Activated CD4-positive, alpha-beta T cell treated with anti-CD3 and anti-CD28 coated beads, Interleukin-2, amount 10 ng/mL, durations not matched to agents 7 days and 5 days (primary cell): ENCODE results near the gene SMURF1. TPM values are rescaled to one million over a fixed set of nuclear protein-coding genes. Genes with fewer than 3 reads are reported as not detected.

Source experiments
- CTCF ChIA-PET: fragments of 350-600 bp; sonication (Branson Sonifier 250); formaldehyde crosslinking; loops from one replicate; lab custom pipeline; 2021; ENCODE audit warnings: antibody characterized with exemption; lab: Charles Lee
- POLR2A ChIA-PET: fragments of 350-600 bp; sonication (Branson Sonifier 250); formaldehyde crosslinking; loops from one replicate; lab custom pipeline; 2021; ENCODE audit warnings: antibody characterized with exemption; lab: Charles Lee
- DNase-seq: peaks from one replicate; pipeline ENCODE4 v3.0.0-alpha.2; 2020
- H3K27ac Mint-ChIP-seq: one replicate; pipeline ENCODE4 v1.8.0; 2021; ENCODE audit warnings: mild to moderate bottlenecking, moderate library complexity, mixed read lengths
- H3K27me3 Mint-ChIP-seq: one replicate; pipeline ENCODE4 v1.8.0; 2021; ENCODE audit warnings: mixed read lengths
- H3K36me3 Mint-ChIP-seq: one replicate; pipeline ENCODE4 v1.8.0; 2021; ENCODE audit warnings: low read depth, mixed read lengths
- H3K4me1 Mint-ChIP-seq: one replicate; pipeline ENCODE4 v1.8.0; 2021; ENCODE audit warnings: mixed read lengths
- H3K4me3 Mint-ChIP-seq: one replicate; pipeline ENCODE4 v1.8.0; 2021; ENCODE audit warnings: mild to moderate bottlenecking, moderate library complexity, mixed read lengths
- H3K9me3 Mint-ChIP-seq: one replicate; pipeline ENCODE4 v1.8.0; 2021; ENCODE audit warnings: mixed read lengths
- total RNA-seq, 2 experiments: library from RNA; stranded (reverse); gene quantifications; one replicate each; pipeline ENCODE4 v1.2.3, GENCODE V29; 2021

Gene SMURF1
- total RNA-seq, 2 experiments from 2014 or later = 12.6 to 14.2 TPM

DNA sequence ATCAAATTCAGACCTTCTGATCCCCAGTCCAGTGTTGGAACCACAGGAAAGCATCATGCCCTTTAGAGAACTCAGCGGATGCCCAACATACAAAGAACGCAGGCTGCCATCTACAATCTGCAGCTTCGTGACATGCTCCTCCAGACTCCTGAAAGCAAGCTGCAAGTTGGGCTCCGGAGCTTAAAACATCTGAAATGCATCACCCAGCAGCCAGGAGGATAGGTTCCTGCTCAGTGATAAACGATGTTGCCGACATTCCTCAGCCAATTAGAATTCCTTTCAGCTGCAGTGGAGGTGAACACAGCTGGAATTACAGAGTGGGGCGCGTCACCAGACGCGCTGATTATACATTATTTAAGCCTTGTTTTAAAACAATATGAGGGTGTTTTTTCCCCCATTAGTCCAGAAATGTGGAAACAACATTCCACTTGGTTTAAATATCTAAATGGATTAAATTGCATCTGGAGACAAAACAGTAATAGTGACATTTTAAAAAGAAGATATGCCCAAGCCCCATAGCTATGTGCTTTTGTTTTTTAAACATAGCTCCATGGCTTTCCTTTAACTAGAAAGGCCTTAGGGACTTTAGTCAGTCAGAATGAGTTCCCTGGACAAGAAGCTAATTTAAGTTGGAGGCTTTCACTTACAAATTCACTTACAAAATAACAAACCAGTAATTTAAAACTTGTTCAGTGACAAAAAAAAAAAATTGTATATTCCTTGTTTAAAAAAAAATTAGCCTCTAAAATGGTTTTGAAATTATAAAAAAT lies 6.3 kb downstream of the SMURF1 start:
- ChIA-PET CTCF (interaction anchor here (0.5 kb wide), 1 partner anchor 59 kb away, joined by 3 read pairs; no protein-coding TSS in a partner anchor), POLR2A (no interaction called here)
- no peak overlapping the region for H3K27ac Mint-ChIP-seq
- H3K4me3 Mint-ChIP-seq = no peak overlapping the region
- peaks cover 37% of the 10 kb centered on the region for H3K4me1 Mint-ChIP-seq
- no peak for DNase-seq
- H3K9me3 Mint-ChIP-seq = no peaks in the 10 kb centered on the region
- H3K36me3 Mint-ChIP-seq = peaks cover 6% of the 10 kb centered on the region
- H3K27me3 Mint-ChIP-seq = no peaks in the 10 kb centered on the region

DNA sequence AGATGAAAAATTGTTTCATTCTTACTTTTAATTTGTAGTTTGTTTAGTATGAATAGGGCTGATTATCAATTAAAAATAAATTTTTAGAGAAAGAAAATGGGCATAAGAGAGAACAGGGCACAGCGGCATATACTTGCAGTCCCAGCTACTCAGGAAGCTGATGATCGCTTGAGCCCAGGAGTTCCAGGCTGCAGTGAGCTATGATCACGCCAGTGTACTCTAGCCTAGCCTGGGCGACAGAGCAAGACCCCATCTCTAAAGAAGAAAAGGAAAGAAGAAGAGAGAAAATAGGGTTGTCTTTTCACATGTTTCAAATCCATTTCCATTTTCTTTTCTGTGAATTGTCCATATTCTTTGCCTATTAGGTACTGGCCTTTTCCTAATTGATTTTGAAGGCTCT lies 8.0 kb downstream of the SMURF1 start:
- no peak for DNase-seq
- POLR2A ChIA-PET = interaction anchor here (0.6 kb wide), 1 partner anchor 121 kb away, joined by 3 read pairs; no protein-coding TSS in a partner anchor
- no peaks in the 10 kb centered on the region for H3K9me3 Mint-ChIP-seq
- H3K27me3 Mint-ChIP-seq = no peaks in the 10 kb centered on the region
- H3K4me3 Mint-ChIP-seq = no peak overlapping the region
- CTCF ChIA-PET = no interaction called here
- H3K27ac Mint-ChIP-seq = no peak overlapping the region
- H3K4me1 Mint-ChIP-seq = peaks cover 22% of the 10 kb centered on the region
- peaks cover 2% of the 10 kb centered on the region for H3K36me3 Mint-ChIP-seq

DNA sequence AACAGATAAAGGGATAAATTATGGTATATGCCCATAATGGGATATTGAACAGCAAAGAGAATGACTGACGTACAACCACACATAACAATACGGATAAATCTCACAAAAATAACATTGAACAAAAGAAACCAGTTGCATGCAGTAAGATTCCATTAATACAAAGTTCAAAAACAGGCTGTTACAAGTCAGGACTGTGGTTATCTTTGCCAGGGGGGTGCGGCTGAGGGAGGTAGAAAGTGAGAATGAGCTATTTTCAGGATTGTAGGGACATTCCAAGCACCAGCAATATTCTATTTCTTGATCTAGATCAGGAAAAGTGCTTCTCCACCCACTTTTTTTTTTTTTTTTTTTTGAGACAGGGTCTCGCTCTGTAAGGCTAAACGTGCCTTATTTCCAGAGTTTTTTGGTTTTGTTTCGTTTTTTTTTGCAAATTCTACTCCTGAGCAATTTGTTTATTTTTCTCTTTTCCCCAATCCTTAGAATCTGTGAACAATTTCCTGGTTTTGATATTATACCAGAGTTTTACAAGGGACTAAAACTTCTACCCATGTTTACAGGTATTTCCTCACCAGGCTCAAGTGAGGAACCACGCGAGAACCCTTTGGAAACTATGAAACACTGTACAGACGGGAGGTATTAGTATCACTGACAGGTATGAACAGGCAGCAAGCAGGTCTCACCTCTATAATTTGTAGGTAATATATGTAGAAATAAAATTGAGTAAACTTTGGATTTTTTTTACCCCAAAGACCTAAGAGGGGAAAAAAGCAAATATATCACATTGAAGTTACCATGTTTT lies 9.9 kb downstream of the SMURF1 start:
- peaks cover 8% of the 10 kb centered on the region for H3K4me1 Mint-ChIP-seq
- H3K9me3 Mint-ChIP-seq = no peaks in the 10 kb centered on the region
- CTCF ChIA-PET = no interaction called here
- POLR2A ChIA-PET = no interaction called here
- no peaks in the 10 kb centered on the region for H3K27me3 Mint-ChIP-seq
- H3K36me3 Mint-ChIP-seq = no peaks in the 10 kb centered on the region
- DNase-seq = no peak
- H3K4me3 Mint-ChIP-seq = no peak overlapping the region
- H3K27ac Mint-ChIP-seq = no peak overlapping the region

DNA sequence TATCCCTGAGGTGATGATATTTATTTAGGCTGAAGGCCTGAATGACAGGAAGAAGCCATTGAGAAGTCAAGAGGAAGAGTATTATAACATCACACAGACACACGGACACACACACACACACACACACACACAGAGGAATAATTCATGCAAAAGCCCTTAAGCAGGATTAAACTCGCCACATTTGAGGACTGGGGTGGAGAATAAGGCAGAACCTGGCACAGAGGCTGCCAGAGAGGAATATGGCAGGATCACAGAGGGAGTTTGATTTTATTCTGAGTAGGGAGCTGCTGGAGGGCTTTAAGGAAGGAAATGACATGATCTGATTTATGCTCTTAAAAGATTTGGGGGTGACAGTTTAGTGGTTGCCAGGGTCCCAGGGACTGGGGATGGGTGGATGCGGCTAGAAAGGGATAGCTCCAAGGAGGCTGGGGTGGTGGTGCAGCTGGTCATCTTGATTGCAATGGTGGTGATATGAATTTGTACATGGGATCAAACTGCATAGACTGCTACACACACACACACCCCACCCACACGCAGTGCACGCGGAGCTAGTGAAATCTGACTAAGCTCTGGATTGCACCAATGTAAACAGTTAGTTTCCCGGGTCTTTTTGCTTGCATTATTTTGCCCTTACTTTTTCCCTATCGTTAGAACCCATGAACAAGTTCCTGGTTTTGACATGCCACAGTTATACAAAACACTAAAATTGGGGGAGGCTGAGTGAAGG lies 11.2 kb downstream of the SMURF1 start:
- Mint-ChIP-seq H3K27me3 (no peaks in the 10 kb centered on the region), H3K4me1 (peaks cover 3% of the 10 kb centered on the region), H3K36me3 (no peaks in the 10 kb centered on the region), H3K27ac (no peak overlapping the region), H3K9me3 (no peaks in the 10 kb centered on the region), H3K4me3 (no peak overlapping the region)
- ChIA-PET CTCF (no interaction called here), POLR2A (no interaction called here)
- no peak for DNase-seq

DNA sequence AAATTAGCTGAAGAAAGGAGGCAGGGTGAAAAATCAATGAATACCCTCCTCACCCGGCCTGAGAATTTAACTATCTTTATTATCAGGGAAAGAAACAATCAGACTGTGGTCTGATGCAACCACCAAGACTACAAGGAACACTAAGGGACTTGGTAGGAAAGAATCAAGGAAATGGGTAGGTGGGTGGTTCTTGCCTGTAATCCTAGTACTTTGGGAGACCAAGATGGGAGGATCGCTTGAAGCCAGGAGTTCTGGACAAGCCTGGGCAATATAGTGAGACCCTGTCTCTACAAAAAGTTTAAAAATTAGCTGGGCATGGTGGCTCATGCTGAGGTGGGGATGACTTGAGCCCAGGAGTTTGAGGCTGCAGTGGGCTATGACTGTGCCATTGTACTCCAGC lies 12.6 kb downstream of the SMURF1 start:
- Mint-ChIP-seq H3K27me3 (no peaks in the 10 kb centered on the region), H3K4me3 (no peak overlapping the region), H3K4me1 (peaks cover 3% of the 10 kb centered on the region), H3K36me3 (no peaks in the 10 kb centered on the region), H3K9me3 (no peaks in the 10 kb centered on the region), H3K27ac (no peak overlapping the region)
- no peak for DNase-seq
- ChIA-PET POLR2A (no interaction called here), CTCF (interaction anchor here (1.3 kb wide), 1 partner anchor 10 kb away, joined by 5 read pairs; no protein-coding TSS in a partner anchor)

DNA sequence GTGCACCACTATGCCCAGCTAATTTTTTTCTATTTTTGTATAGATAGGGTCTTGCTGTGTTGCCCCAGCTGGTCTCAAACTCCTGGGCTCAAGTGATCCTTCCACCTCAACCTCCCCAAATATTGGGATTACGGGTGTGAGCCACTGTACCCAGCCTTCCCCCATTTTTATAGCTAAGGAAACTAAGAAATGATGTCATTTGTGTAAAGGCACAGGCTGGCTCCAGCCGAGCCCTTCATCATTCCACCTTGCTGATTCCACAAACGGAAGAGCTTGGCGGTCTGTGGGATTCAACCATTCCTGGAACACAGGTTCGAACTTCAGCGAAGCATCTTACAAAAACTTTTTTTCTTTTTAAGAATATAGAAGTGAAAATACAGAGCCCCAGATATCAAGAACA lies 14.4 kb downstream of the SMURF1 start:
- Mint-ChIP-seq H3K4me1 (peaks cover 5% of the 10 kb centered on the region), H3K27me3 (no peaks in the 10 kb centered on the region), H3K9me3 (no peaks in the 10 kb centered on the region), H3K4me3 (no peak overlapping the region), H3K27ac (no peak overlapping the region), H3K36me3 (no peaks in the 10 kb centered on the region)
- DNase-seq = no peak
- CTCF ChIA-PET = no interaction called here
- POLR2A ChIA-PET = no interaction called here

DNA sequence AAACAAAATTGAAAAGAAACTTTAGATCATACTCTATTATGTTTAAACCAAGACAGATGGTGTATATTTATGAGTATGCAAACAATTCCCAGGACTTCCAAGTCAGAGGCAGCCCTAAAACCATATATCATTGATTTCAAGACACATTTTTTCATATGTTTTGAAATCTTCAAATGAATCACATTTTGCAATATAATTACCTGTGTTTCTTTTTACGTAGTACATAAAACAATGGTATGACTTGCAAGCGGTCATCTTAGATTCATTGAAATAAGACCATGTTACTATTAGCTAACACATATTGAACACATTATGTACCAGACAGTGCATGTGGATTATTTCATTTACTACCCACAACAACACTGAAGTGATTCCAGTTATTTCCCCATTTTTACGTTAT lies 14.9 kb downstream of the SMURF1 start:
- POLR2A ChIA-PET = no interaction called here

DNA sequence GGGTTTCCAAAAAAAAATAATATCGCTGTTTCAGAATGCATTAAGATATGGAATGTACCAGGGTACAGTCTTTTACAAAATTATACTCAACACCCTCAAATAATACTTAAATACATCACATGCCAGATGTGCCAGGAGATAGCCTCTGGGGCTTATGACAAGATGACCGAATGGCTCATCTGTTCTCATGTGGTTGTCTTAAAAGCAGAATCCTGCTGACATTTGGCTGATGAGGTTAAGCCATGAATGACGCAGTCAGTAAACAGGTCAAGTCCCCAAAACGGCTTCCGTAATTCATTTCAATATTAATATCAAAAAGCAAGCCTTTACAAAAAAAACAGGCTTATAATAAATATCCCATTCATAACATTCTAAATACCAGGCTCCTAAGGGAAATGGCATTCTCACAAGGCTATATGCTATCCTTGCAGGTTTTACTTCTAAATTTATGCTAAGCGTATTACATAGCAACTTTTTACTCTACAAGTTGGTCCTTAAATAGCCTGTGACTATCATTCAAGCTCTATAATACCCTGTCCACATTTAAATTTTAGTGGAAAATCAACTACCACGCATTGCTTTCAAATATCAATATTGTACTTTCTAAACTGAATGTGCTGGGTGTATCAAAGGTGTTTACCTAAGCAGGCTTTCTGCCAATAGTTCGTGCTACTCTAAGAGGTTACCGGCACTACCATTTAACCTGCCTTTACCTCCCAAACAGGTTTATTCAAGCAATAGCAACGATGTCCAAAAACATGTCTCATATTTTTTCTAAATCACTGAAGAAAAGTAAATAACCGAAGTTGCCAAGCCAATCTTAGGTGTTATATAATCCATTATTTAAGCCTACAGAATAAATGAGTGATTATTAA lies 15.6 kb downstream of the SMURF1 start:
- H3K36me3 Mint-ChIP-seq = no peaks in the 10 kb centered on the region
- DNase-seq = no peak
- peaks cover 8% of the 10 kb centered on the region for H3K4me1 Mint-ChIP-seq
- H3K4me3 Mint-ChIP-seq = no peak overlapping the region
- no peaks in the 10 kb centered on the region for H3K9me3 Mint-ChIP-seq
- POLR2A ChIA-PET = no interaction called here
- no peaks in the 10 kb centered on the region for H3K27me3 Mint-ChIP-seq
- CTCF ChIA-PET = no interaction called here
- no peak overlapping the region for H3K27ac Mint-ChIP-seq

More for the DNA sequence above, 14.9 kb downstream of the SMURF1 start:
- Mint-ChIP-seq H3K4me3 (no peak overlapping the region), H3K27me3 (no peaks in the 10 kb centered on the region), H3K9me3 (no peaks in the 10 kb centered on the region), H3K27ac (no peak overlapping the region), H3K36me3 (no peaks in the 10 kb centered on the region), H3K4me1 (peaks cover 7% of the 10 kb centered on the region)
- DNase-seq = no peak
- CTCF ChIA-PET = no interaction called here

DNA sequence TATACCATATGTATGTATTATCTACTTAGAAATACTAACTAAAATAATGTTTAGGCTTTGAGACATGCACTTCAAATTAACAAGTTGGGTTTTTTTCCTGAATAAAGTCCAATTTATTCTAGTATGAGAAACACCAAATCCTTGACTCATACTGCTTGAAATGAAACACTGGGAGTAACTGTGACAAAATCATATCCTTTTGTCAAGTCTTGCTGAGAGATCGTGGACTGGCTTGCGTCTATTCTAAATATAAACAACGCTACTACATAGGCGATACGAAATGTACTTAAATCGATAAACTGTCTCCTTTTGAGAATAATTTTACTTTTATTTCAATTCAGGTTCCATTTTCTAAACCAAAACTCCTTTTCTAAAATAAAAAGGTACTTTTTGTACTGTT lies 16.3 kb downstream of the SMURF1 start:
- ChIA-PET CTCF (interaction anchor here (1.8 kb wide), 1 partner anchor 16 kb away, joined by 4 read pairs; no protein-coding TSS in a partner anchor), POLR2A (no interaction called here)
- H3K27me3 Mint-ChIP-seq = no peaks in the 10 kb centered on the region
- H3K36me3 Mint-ChIP-seq = no peaks in the 10 kb centered on the region
- no peak for DNase-seq
- no peak overlapping the region for H3K4me3 Mint-ChIP-seq
- H3K4me1 Mint-ChIP-seq = peaks cover 8% of the 10 kb centered on the region
- no peaks in the 10 kb centered on the region for H3K9me3 Mint-ChIP-seq
- H3K27ac Mint-ChIP-seq = no peak overlapping the region

DNA sequence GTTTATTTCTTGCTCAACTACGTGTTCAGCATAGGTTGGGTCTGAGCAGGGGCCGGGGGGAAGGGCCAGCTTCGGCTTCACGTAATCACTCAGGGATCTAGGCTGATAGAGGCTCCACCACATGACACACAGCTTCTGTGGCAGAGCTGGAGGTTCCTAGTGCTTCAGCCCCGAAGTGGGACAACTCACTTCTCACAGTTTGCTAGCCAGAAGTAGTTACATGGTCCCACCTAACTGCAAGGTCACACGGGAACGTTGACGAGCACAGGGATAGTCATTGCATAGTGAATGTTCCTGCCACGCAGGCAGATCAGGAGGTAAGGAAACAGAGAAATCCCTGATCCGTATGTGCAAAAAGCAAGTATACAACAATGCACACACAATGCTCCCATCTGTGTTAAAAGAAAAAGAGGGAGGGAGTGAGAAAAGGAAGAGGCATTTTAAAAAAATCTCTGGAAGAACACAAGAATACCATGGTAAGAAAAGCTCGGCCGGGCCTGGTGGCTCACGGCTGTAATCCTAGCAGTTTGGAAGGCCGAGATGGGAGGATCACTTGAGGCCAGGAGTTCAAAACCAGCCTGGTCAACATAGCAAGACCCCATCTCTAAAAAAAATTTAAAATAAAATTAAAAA lies 16.9 kb downstream of the SMURF1 start:
- Mint-ChIP-seq H3K27me3 (no peaks in the 10 kb centered on the region), H3K4me1 (peaks cover 8% of the 10 kb centered on the region), H3K4me3 (no peak overlapping the region), H3K9me3 (no peaks in the 10 kb centered on the region), H3K36me3 (no peaks in the 10 kb centered on the region), H3K27ac (no peak overlapping the region)
- ChIA-PET POLR2A (no interaction called here), CTCF (interaction anchor here (1.8 kb wide), 1 partner anchor 15 kb away, joined by 4 read pairs; no protein-coding TSS in a partner anchor)
- no peak for DNase-seq

DNA sequence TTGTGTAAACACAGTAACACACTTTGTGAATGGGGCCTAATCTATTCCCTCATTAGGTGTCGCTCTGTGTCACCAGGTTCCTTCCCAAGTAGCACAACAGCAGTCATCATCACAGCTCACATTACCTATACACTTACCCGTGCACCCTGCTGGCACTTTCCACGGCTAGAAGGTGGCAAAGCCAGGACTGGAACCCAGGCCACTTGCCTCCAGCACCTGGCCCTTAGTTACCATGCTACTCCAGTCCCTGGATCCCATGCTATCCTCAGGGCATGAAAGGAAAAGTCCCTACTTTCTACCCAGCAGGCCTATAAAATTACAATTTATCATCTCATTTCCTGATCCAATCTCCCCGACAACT lies 18.4 kb downstream of the SMURF1 start:
- Mint-ChIP-seq H3K27ac (no peak overlapping the region), H3K9me3 (no peaks in the 10 kb centered on the region), H3K4me1 (peaks cover 10% of the 10 kb centered on the region), H3K36me3 (peaks cover 10% of the 10 kb centered on the region), H3K4me3 (no peak overlapping the region), H3K27me3 (no peaks in the 10 kb centered on the region)
- no peak for DNase-seq
- ChIA-PET CTCF (no interaction called here), POLR2A (no interaction called here)
